ENCODE data around the gene SUMF1. TPM values are rescaled to one million over a fixed set of nuclear protein-coding genes. Genes with fewer than 3 reads are reported as not detected.

The SUMF1 gene
- polyA plus RNA-seq, 1 donor (not counting 4 experiments of a cell fraction or from before 2014, with no cell fraction given) = 36.1 TPM

DNA sequence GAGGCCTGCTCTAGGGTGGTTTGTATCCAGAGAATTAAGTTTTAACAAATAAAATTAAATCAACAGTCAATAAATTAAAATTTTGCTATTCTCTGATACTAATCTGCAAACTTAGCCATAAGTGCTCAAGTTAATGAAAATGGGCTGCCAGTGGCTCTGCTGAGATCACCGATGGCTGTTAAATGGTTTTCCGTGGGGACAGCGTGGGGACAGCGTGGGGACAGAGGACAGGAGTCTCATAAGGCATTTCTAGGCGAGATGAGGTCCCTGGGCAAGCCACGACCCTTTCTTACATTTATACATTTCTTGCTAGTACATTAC is 110.9 kb downstream of the SUMF1 start:
- Histone ChIP-seq H3K9ac (ENCODE audit: control insufficient read depth, extremely low read depth, insufficient read depth, low read length) (no peak overlapping the region), H4K20me1 (ENCODE audit: control insufficient read depth, extremely low read depth, insufficient read depth, low read length) (no peaks in the 10 kb centered on the region), H2AFZ (ENCODE audit: control insufficient read depth, low read length) (no peak overlapping the region), H3K27ac (ENCODE audit: control insufficient read depth, insufficient read depth, low read length) (no peak overlapping the region), H3K36me3 (ENCODE audit: control insufficient read depth in 2 of 2, extremely low read depth in 1 of 2, insufficient read depth in 2 of 2, low read length in 2 of 2) (no peaks in the 10 kb centered on the region), H3K4me2 (ENCODE audit: control insufficient read depth, extremely low read depth, insufficient read depth, low read depth, low read length) (no peak overlapping the region), H3K27me3 (ENCODE audit: control insufficient read depth, extremely low read depth, insufficient read depth, low read length) (no peaks in the 10 kb centered on the region), H3K4me1 (ENCODE audit: control insufficient read depth, extremely low read depth, insufficient read depth, low read length) (no peaks in the 10 kb centered on the region), H3K4me3 (ENCODE audit: control insufficient read depth in 2 of 3, extremely low read depth in 1 of 3, insufficient read depth in 2 of 3, low read depth in 1 of 3, low read length in 3 of 3) (no peak overlapping the region), H3K9me3 (ENCODE audit: control insufficient read depth, low read depth, low read length) (no peaks in the 10 kb centered on the region), H3K9me1 (ENCODE audit: control insufficient read depth, extremely low read depth, insufficient read depth, low read length) (no peaks in the 10 kb centered on the region), H3K79me2 (ENCODE audit: control insufficient read depth, insufficient read depth, low read length) (no peaks in the 10 kb centered on the region)
- FAIRE-seq = no peak
- TF ChIP-seq EZH2 (IDR thresholded peaks at IDR 0.05; ENCODE audit: low read length) = no peak
- TF ChIP-seq, protein P1, sequence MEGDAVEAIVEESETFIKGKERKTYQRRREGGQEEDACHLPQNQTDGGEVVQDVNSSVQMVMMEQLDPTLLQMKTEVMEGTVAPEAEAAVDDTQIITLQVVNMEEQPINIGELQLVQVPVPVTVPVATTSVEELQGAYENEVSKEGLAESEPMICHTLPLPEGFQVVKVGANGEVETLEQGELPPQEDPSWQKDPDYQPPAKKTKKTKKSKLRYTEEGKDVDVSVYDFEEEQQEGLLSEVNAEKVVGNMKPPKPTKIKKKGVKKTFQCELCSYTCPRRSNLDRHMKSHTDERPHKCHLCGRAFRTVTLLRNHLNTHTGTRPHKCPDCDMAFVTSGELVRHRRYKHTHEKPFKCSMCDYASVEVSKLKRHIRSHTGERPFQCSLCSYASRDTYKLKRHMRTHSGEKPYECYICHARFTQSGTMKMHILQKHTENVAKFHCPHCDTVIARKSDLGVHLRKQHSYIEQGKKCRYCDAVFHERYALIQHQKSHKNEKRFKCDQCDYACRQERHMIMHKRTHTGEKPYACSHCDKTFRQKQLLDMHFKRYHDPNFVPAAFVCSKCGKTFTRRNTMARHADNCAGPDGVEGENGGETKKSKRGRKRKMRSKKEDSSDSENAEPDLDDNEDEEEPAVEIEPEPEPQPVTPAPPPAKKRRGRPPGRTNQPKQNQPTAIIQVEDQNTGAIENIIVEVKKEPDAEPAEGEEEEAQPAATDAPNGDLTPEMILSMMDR (optimal IDR thresholded peaks at IDR 0.05 in 1 of 3, IDR thresholded peaks at IDR 0.05 in 1 of 3, conservative IDR thresholded peaks at IDR 0.05 in 1 of 3; ENCODE audit: extremely low read depth in 1 of 3, insufficient read depth in 2 of 3, low read length in 3 of 3) = no peak
- no peak for DNase-seq (ENCODE audit: low read depth, low spot score)
- dilution Hi-C loops (cut with MboI; ENCODE audit: extremely low pct_ligation_motif_present, low sequenced_read_pairs) = no loop called here

DNA sequence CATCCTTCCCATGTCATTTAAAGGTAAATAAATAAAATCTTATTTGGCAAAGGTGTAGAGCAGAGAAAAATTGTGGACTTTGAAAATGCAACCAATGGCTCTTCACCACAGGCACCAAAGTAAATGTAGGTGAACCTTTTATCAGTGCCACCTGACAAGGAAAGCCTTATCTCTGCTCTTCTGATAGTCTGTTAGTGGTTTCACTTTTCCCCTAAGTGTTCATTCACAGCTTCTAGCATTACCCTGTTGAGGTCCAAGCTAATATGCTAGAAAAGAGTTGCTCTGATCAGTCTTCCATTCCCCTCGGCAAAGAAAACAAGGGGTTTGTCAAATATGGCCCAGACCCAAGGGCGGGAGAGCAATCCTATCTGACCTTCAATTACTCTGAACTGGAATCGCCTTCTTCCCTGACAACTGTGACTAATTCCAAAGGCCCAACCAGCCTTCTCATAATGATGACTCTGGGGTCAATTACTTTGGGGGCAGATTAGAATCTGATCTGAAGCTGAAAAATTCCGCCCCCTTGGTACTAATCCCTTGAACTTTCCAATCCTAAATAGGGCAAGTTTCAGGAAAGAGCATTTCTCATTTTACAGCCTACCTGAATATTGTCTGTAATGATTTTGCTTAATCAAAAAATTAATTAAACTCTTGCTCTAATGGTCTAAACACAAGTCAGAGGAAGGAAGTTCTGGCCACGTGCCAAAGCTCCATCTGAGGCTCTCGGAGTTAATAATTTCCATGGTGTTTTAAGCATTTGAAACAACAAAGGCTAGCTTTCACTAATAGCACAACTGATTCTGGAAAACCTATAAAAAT is 111.5 kb downstream of the SUMF1 start:
- Histone ChIP-seq H3K27me3 (ENCODE audit: control insufficient read depth, extremely low read depth, insufficient read depth, low read length) (no peaks in the 10 kb centered on the region), H4K20me1 (ENCODE audit: control insufficient read depth, extremely low read depth, insufficient read depth, low read length) (no peaks in the 10 kb centered on the region), H3K36me3 (ENCODE audit: control insufficient read depth in 2 of 2, extremely low read depth in 1 of 2, insufficient read depth in 2 of 2, low read length in 2 of 2) (no peaks in the 10 kb centered on the region), H3K4me2 (ENCODE audit: control insufficient read depth, extremely low read depth, insufficient read depth, low read depth, low read length) (no peak overlapping the region), H3K9me1 (ENCODE audit: control insufficient read depth, extremely low read depth, insufficient read depth, low read length) (no peaks in the 10 kb centered on the region), H3K27ac (ENCODE audit: control insufficient read depth, insufficient read depth, low read length) (no peak overlapping the region), H3K9ac (ENCODE audit: control insufficient read depth, extremely low read depth, insufficient read depth, low read length) (no peak overlapping the region), H3K9me3 (ENCODE audit: control insufficient read depth, low read depth, low read length) (no peaks in the 10 kb centered on the region), H3K4me3 (ENCODE audit: control insufficient read depth in 2 of 3, extremely low read depth in 1 of 3, insufficient read depth in 2 of 3, low read depth in 1 of 3, low read length in 3 of 3) (no peak overlapping the region), H3K79me2 (ENCODE audit: control insufficient read depth, insufficient read depth, low read length) (no peaks in the 10 kb centered on the region), H2AFZ (ENCODE audit: control insufficient read depth, low read length) (no peak overlapping the region), H3K4me1 (ENCODE audit: control insufficient read depth, extremely low read depth, insufficient read depth, low read length) (no peaks in the 10 kb centered on the region)
- FAIRE-seq = no peak
- no peak for TF ChIP-seq EZH2 (IDR thresholded peaks at IDR 0.05; ENCODE audit: low read length)
- TF ChIP-seq, protein P1 (optimal IDR thresholded peaks at IDR 0.05 in 1 of 3, IDR thresholded peaks at IDR 0.05 in 1 of 3, conservative IDR thresholded peaks at IDR 0.05 in 1 of 3; ENCODE audit: extremely low read depth in 1 of 3, insufficient read depth in 2 of 3, low read length in 3 of 3) = no peak
- DNase-seq (ENCODE audit: low read depth, low spot score) = no peak
- dilution Hi-C loops (cut with MboI; ENCODE audit: extremely low pct_ligation_motif_present, low sequenced_read_pairs) = no loop called here

All from keratinocyte (primary cell).